T-helper 1 cell treated with Interleukin-12 subunit alpha and Interleukin-12 subunit beta and Interleukin-4 antibody, amounts not matched to agents 30 ng/mL and 1 ng/mL, for 36 hours (primary cell): ENCODE measurements around the gene HNRNPM. TPM values are rescaled to one million over a fixed set of nuclear protein-coding genes. Genes with fewer than 3 reads are reported as not detected.
"Not testable (repeated sequence)": the region's sequence is repeated elsewhere in the genome, so short reads cannot be mapped to it uniquely, and the experiment has no call there.

Experiments
- intact Hi-C: fragments of 100-400 bp; cut with micrococcal nuclease; formaldehyde crosslinking; loops from one replicate; pipeline ENCODE4 v1.15.1; 2024
- total RNA-seq: library from RNA; stranded (reverse); gene quantifications from 2 replicates; pipeline ENCODE4 v1.2.3, GENCODE V29; 2022

HNRNPM gene, protein sequence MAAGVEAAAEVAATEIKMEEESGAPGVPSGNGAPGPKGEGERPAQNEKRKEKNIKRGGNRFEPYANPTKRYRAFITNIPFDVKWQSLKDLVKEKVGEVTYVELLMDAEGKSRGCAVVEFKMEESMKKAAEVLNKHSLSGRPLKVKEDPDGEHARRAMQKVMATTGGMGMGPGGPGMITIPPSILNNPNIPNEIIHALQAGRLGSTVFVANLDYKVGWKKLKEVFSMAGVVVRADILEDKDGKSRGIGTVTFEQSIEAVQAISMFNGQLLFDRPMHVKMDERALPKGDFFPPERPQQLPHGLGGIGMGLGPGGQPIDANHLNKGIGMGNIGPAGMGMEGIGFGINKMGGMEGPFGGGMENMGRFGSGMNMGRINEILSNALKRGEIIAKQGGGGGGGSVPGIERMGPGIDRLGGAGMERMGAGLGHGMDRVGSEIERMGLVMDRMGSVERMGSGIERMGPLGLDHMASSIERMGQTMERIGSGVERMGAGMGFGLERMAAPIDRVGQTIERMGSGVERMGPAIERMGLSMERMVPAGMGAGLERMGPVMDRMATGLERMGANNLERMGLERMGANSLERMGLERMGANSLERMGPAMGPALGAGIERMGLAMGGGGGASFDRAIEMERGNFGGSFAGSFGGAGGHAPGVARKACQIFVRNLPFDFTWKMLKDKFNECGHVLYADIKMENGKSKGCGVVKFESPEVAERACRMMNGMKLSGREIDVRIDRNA
- 280 and 289 TPM in 2 replicates for total RNA-seq

DNA sequence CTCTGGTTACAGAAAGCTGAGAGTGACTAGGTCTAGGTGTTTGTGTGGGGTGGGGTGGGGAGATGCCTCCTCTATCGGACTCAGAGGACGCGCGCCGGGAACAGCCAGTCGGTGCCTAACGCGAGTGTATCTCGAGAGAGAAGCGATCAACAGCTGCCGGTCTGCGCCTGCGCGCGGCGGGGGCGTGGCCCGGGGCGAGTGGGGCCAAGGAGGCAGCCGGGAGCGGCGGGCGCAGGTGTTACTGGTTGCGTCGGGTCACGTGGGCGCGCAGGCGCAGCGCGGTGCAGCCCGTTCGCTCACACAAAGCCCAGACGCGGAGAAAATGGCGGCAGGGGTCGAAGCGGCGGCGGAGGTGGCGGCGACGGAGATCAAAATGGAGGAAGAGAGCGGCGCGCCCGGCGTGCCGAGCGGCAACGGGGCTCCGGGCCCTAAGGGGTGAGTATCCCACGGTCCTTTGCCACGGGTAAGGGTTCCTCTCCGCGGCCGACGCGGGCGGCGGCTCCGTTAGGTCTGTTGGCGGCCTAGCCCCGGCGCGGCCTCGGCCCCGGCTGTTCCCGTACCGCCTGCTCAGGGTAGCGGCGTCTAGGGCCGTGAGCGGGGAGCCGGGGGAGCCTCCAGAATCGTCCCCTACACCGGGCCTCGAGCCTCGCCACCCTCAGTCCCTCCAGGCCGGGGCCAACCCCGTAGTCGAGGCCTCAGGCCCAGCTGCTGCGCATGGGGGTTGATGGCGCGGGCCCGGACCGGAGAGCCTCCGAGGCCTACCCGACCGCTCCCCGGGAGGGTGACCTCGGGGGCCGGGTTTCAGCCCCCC lies at the start of gene HNRNPM:
TSS of gene HNRNPM (plus strand) at position 299 of the 811 bp plus-strand sequence. CDS start at position 323, 24 bp downstream.
- intact Hi-C loops: loop anchor here (1.0 kb wide), 4 partner anchors 32 to 124 kb away; partner anchors contain the start of genes MARCHF2, NDUFA7, RAB11B and RPS28

DNA sequence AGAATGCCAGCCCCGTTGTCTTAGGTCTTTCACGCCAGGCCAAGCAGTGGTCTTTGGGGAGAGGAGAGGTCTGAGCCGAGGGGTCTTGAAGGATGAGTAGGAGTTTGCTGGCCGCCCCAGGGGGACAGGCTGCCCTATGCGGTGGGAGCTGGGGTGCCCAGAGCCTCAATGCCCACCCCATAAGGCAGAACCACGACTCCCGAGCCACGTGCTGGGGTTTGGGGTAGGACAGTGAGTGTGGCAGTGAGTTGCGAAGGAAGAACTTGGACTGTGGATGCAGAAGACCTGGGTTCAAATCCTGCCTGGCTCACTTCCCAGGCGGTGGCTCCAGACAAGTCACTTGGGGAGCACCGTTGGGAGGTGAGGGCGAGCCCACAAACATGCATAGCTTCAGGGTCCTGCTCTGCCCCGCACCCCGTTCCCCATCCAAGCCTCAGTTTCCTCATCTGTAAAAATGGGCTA lies 49.1 kb upstream of the HNRNPM start:
- intact Hi-C loops: loop anchor here (1.0 kb wide), 1 partner anchor 41 kb away; no protein-coding TSS in a partner anchor

DNA sequence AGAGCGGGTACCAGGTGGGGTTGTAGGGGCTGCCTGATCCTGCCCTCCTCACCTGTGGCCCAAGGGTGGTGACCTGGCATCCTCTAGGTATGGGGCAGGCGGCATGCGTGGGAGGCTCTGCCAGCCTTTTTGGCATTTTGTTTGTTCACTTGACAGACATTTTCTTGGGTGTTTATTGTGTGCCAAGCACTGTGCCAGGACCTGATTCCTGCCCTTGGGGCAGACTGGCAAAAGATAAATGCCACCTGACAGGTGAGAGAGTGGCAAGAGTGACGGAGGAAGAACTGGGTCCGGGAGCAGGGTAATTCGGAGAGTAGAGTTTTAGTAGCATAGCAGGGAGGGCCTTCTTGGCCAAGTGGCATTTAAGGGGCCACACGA lies 48.6 kb upstream of the HNRNPM start:
- intact Hi-C loops: loop anchor here (1.0 kb wide), 1 partner anchor 42 kb away; no protein-coding TSS in a partner anchor

DNA sequence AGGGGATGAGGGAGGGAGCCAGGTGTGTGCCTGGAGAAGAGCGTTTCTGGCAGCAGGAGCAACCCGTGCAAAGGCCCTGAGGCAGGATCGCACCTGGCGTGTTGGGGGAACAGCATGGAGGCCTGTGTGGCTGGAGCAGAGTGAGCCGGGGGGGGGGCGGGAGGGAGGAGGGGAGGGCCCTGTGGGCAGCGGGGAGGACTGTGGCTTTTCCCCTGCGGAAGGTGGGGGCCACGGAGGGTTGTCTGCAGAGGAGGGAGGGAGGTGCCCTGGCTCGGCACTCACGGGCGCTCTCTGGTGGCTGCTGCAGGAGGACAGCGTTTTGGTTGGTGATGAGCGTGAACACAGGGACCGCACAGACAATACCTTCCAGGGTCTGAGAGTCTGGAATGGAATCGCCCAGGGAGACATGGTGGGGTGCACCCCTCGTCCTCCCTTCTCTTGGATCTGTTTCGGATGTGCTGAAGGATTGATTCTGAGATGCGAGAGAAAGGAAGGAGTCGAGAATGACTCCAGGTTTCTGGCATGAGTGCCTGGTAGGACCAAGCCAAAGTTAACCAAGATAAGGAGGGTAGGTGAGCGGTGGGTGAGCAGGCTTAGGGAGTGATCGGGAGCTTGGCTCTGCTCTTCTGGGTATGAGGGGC lies 48.1 kb upstream of the HNRNPM start:
- intact Hi-C loops: loop anchor here (1.0 kb wide), 1 partner anchor 42 kb away; no protein-coding TSS in a partner anchor

DNA sequence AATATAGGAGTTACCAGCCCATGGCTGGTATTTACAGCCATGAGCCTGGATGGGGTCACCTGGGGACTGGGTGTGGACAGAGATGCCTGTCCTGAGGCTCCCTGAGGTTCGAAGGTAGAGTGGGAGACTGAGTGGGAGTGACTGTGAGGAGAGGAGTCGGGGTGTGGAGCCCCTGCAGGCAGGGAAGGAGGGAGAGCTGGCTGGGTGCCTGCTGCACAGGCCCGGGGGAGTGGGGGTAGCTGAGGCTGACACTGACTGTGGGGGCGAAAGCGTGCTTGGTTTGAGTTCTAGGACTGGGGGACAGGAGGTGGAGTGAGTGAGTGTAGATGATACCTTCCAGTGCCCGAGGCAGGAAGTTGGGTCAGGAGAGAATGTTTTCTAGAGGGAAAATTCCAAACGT lies 47.5 kb upstream of the HNRNPM start:
- intact Hi-C loops: no loop called here

DNA sequence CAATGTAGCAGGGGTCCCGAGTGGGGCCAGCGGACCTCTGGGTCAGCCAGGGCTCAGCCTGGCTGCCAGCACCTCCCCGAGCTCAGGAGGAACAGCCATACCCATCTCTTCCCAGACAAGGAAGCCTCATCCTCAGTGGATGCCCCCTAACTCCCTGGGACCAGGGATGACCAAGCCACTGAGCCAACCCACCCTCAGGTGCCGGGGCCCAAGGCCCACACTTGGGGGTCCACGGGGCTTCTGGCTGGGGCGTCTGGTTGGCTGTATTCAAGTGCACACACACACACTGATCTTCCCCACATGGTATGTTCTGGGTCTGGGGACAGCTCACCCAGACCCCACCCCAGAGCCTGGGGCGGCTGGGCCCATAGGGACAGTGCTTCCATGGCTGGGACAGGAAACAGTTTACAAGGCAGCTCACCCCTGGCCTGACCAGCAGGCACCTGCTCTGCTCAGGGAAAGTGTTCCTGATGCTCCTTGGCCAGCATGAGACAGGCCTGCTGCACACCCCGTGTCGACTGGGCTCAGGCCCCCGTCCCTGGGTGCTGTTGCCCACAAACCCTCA lies 46.9 kb upstream of the HNRNPM start:
- intact Hi-C loops: no loop called here

DNA sequence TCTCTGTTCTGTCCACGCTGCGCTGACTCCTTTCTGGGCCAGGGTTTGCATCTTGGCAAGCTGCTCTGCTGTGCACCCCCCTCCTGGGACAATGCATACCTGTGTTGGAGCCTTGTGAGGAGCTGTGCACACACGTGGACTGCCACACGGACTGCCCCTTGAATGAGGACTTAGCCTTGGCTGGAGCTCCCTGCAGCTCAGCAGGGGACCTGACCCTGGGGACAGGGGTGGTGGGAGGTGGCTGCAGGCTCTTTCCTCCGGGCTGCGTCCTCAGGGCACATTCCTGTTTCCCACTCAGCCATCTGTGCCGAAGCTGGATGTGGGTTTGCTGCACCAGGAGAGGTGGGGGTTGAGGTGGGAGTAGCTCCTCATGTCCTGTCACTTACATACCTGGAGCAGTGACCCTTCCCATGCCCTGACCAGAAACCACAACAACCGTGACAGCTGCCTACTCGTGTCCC lies 46.4 kb upstream of the HNRNPM start:
- intact Hi-C loops: no loop called here

DNA sequence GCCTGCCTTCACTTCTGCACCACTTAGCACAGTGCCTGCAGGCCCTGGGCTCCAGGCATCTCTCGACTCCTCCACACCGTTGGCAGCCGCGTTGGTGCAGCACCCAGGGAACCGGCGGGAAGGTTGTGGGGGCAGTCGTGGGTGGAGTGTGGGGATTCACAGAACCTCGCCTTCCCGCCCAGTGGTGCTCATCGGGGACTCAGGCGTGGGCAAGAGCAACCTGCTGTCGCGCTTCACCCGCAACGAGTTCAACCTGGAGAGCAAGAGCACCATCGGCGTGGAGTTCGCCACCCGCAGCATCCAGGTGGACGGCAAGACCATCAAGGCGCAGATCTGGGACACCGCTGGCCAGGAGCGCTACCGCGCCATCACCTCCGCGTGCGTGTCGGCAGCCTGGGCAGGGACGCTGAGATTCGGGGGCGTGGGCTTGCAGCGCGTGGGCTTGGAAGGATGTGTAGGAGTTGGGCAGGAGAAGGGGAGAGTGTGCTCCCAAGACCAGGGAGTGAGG lies 45.0 kb upstream of the HNRNPM start:
- intact Hi-C loops: loop anchor here (5.0 kb wide), 1 partner anchor 172 kb away; no protein-coding TSS in a partner anchor

DNA sequence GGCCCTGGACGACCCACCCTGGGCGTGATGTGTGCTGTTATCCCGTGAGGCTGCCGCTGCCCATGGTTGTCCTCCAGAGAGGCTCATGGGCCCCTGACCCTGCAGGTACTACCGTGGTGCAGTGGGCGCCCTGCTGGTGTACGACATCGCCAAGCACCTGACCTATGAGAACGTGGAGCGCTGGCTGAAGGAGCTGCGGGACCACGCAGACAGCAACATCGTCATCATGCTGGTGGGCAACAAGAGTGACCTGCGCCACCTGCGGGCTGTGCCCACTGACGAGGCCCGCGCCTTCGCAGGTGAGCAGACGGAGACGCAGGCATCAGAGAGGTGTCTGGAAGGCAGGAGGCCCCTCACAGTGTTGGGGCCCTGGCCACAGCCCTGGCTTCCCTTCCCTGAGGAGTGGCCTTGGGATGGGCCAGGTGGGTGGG lies 42.8 kb upstream of the HNRNPM start:
- intact Hi-C loops: loop anchor here (5.0 kb wide), 1 partner anchor 175 kb away; no protein-coding TSS in a partner anchor

DNA sequence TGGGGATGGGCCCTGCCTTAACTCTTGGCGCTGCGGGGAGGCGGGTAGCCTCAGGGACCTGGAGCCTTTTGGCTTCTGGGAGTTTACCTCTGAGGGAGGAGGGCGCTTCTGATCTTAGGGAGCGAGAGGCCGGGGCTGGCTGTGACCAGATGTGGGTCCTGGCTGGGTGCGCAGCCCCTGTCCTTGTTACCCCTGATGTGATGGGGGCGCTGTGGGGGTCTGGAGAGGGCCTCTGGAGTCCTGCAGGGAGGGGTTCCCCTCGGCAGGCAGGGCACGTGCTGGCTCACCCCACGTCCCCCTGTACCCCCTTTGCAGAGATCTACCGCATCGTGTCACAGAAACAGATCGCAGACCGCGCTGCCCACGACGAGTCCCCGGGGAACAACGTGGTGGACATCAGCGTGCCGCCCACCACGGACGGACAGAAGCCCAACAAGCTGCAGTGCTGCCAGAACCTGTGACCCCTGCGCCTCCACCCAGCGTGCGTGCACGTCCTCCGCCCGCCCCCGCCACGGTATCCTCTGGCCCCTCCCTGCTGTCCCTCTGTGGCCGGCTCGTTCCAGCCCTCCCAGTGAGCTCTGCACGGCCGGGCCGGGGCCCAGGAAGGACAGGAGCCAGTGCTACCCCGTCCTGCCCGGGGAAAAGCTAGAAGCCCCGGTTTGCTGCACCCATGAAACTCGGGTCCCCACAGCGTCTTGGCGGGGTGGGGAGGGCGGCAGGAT lies 41.5 kb upstream of the HNRNPM start:
- intact Hi-C loops: loop anchor here (5.0 kb wide), 1 partner anchor 176 kb away; no protein-coding TSS in a partner anchor

DNA sequence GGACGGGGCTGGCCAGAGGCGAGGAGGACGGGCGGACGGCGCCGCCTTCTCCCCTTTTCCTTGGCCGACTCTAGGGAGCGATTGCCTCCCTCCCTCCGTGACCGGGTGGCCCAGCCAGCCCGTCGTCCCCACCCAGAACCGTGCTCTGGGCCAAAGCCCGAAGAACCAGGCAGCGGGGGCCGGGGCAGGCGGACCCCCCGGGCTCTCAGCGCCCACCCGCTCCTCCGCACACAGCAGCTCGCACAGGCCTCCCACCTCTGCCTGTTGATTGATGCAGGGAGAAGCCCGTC lies 41.0 kb upstream of the HNRNPM start:
- intact Hi-C loops: loop anchor here (5.0 kb wide), 1 partner anchor 176 kb away; no protein-coding TSS in a partner anchor

DNA sequence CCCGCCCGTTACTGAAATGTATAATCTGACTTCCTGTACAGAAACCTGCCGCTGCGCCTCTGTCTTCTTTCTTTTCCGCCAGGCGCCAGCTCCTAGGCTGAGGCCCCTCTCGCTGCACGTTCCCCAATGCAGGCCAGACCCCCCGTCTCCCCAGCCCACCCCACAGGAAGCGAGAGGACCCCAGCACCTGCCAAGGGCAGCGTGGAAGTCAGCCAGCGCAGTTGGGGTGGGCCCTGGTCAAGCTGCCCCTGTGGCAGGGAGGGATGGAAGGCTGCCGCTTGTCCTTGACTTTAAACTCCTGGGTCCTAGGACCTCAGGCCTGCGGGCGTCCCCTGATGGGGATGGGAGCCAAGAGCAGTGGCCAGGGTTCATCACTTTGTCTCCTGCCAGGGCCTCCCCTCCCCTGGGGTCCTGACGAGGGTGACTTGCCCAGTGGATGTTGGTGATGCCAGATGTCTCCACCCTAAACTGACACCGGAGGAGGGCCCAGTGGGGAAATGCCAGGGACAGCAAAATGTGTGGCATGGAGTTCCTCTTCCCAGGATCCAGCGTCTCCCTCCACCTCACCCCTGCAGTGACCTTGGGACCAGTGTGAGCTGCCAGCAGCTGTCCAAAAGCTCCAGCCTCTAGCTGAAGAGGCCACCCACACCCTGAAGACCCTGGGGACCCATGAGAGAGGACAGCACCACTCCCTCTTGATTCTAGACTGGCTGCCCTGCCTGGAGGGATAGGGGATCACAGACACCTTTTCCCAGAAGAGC lies 40.2 kb upstream of the HNRNPM start:
- intact Hi-C loops: loop anchor here (5.0 kb wide), 1 partner anchor 177 kb away; no protein-coding TSS in a partner anchor

DNA sequence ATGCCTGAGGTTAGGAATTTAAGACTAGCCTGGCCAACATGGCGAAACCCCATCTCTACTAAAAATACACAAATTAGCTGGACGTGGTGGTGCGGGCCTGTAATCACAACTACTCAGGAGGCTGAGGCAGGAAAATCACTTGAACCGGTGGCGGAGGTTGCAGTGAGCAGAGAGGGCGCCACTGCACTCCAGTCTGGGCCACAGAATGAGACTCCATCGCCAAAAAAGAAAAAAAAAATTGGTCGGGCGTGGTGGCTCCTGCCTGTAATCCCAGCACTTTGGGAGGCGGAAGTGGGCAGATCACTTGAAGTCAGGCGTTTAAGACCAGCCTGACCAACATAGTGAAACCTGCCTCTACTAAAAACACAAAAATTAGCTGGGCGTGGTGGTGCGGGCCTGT lies 34.1 kb upstream of the HNRNPM start:
- intact Hi-C loops: not testable (repeated sequence)

DNA sequence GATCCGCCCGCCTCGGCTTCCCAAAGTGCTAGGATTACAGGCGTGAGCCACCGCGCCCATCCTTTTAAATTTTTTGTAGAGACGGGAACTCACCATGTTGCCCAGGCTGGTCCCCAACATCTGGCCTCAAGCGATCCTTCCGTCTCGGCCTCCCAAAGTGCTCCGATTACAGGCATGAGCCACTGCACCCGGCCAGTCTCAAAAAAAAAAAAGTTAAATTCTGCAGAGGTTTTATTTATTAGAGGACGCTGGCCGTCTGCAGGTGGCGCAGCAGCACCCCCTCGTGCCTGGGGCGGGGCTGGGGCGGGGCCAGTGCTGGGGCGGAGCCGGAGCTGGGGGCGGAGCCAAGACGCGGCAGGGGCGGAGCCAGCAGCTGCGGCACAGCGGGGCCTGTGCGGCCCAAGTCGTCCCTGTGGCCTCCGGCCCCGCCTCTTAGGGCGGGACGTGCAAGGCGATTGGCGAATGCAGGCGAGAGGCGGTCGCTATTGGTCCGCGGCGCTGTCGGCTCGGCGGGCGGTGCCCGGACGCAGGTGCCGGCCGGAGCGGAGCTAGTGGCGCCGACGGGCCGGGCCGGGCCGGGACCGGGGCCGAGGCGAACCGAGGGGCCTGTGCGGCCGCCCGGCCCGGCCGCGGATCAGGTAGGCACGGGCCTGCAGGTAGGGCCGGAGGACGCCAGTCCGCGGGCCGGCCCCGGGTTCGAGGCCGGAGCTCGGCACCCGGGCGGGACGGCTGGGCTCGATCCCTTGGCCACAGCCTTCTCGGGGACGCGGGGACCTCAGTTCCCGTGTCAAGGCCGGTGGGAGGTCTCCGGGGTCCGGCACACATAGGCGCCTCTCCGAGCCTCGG lies 31.8 kb upstream of the HNRNPM start, which contains the start of gene MARCHF2:
TSS of gene MARCHF2 (plus strand) at position 523 of the 846 bp plus-strand sequence. CDS start 8,536 bp downstream, outside the sequence.
- intact Hi-C loops: loop anchor here (1.0 to 2.0 kb wide), 10 partner anchors 23 to 493 kb away; partner anchors contain the start of genes ANGPTL4, HNRNPM, NDUFA7 and RAB11B

DNA sequence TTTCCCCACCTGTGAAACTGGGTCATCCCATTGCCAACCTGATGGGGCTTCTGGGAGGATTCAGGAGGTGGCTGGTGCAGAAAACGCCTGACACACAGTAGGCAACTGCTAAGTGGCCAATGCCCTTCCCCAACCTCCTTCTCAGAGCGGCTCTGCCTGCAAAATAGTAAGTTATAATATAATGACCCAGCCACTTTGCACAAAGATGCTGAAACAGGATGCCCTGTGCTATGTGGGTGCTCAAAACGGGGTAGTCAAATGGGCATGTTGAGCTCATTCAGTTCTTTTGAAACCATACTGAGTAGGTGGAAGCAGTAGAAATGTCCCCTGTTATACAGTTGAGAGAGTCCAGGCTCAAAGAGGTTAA lies 31.2 kb upstream of the HNRNPM start:
- intact Hi-C loops: loop anchor here (1.0 to 2.0 kb wide), 10 partner anchors 23 to 493 kb away; partner anchors contain the start of genes ANGPTL4, HNRNPM, NDUFA7 and RAB11B

DNA sequence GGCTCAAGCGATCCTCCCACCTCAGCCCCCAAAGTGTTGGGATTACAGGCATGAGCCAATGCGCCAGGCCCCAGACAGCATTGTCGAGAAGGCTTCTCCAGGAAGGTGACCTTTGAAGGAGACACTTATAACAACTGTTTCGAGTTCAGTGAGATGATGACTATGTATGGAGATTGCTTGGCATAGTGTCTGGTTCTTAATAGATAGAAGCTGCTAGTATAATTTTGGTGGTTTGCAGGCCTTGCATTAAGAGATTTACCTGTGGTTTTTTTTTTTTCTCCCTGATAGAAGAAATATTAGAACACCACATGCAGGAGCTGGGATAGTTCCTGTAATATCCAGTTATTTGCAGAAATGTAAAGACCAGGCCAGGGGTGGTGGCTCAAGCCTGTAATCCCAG lies 28.0 kb upstream of the HNRNPM start:
- intact Hi-C loops: no loop called here
